Activated CD4-positive, alpha-beta memory T cell treated with anti-CD3 and anti-CD28 coated beads, Interleukin-2, amount 10 ng/mL, durations not matched to agents 7 days and 5 days (primary cell): ENCODE results near the gene FGF2. TPM values are rescaled to one million over a fixed set of nuclear protein-coding genes. Genes with fewer than 3 reads are reported as not detected.
"Not testable (repeated sequence)": the region's sequence is repeated elsewhere in the genome, so short reads cannot be mapped to it uniquely, and the experiment has no call there.

Experiments
- CTCF ChIA-PET: fragments of 350-600 bp; sonication (Branson Sonifier 250); formaldehyde crosslinking; loops from one replicate; lab custom pipeline; 2021; ENCODE audit warnings: antibody characterized with exemption, inconsistent platforms; lab: Charles Lee
- POLR2A ChIA-PET: fragments of 350-600 bp; sonication (Branson Sonifier 250); formaldehyde crosslinking; loops from one replicate; lab custom pipeline; 2021; ENCODE audit warnings: antibody characterized with exemption; lab: Charles Lee
- DNase-seq: peaks from one replicate; pipeline ENCODE4 v3.0.0-alpha.2; 2020
- H3K27ac Mint-ChIP-seq: one replicate; pipeline ENCODE4 v1.8.0; 2021; ENCODE audit warnings: mild to moderate bottlenecking, mixed read lengths
- H3K27me3 Mint-ChIP-seq: one replicate; pipeline ENCODE4 v1.8.0; 2021; ENCODE audit warnings: mixed read lengths
- H3K36me3 Mint-ChIP-seq: one replicate; pipeline ENCODE4 v1.8.0; 2021; ENCODE audit warnings: low read depth, mixed read lengths
- H3K4me1 Mint-ChIP-seq: one replicate; pipeline ENCODE4 v1.8.0; 2021; ENCODE audit warnings: mixed read lengths
- H3K4me3 Mint-ChIP-seq: one replicate; pipeline ENCODE4 v1.8.0; 2021; ENCODE audit warnings: mild to moderate bottlenecking, mixed read lengths
- H3K9me3 Mint-ChIP-seq: one replicate; pipeline ENCODE4 v1.8.0; 2021; ENCODE audit warnings: mixed read lengths
- total RNA-seq, 2 experiments: library from RNA; stranded (reverse); gene quantifications; one replicate each; pipeline ENCODE4 v1.2.3, GENCODE V29; 2021

FGF2 gene
- total RNA-seq, 2 experiments from 2014 or later, result 0.25 TPM

- Mint-ChIP-seq H3K4me1 (no peaks in the 10 kb centered on the region), H3K36me3 (no peaks in the 10 kb centered on the region), H3K27me3 (peaks cover 38% of the 10 kb centered on the region), H3K4me3 (no peak overlapping the region), H3K27ac (no peak overlapping the region), H3K9me3 (no peaks in the 10 kb centered on the region)
- DNase-seq, result no peak
- POLR2A ChIA-PET, result no interaction called here
- CTCF ChIA-PET, result no interaction called here
Measured at GRCh38 chr4:122861172-122861943, 34.7 kb downstream of the FGF2 start.

- Mint-ChIP-seq H3K36me3 (no peaks in the 10 kb centered on the region), H3K4me3 (no peak overlapping the region), H3K9me3 (no peaks in the 10 kb centered on the region), H3K27ac (no peak overlapping the region), H3K4me1 (peaks cover 3% of the 10 kb centered on the region), H3K27me3 (peaks cover 35% of the 10 kb centered on the region)
- ChIA-PET POLR2A (no interaction called here), CTCF (no interaction called here)
- no peak for DNase-seq
Measured at GRCh38 chr4:122863639-122864038, 37.0 kb downstream of the FGF2 start.

- Mint-ChIP-seq H3K27me3 (peaks cover 41% of the 10 kb centered on the region), H3K36me3 (no peaks in the 10 kb centered on the region), H3K4me1 (peaks cover 7% of the 10 kb centered on the region)
Measured at GRCh38 chr4:122865425-122865824, 38.8 kb downstream of the FGF2 start.

GRCh38 chr4:122868235-122868634 lies 41.6 kb downstream of the FGF2 start:
- DNase-seq, H3K27ac Mint-ChIP-seq, POLR2A ChIA-PET, H3K4me3 Mint-ChIP-seq, H3K9me3 Mint-ChIP-seq, H3K4me1 Mint-ChIP-seq, H3K36me3 Mint-ChIP-seq: not testable (repeated sequence)
- H3K27me3 Mint-ChIP-seq, result peaks cover 40% of the 10 kb centered on the region
- CTCF ChIA-PET, result interaction anchor here (0.6 kb wide), 1 partner anchor 59 kb away, joined by 4 read pairs; no protein-coding TSS in a partner anchor

More at GRCh38 chr4:122865425-122865824, 38.8 kb downstream of the FGF2 start:
- ChIA-PET CTCF (no interaction called here), POLR2A (no interaction called here)
- no peak for DNase-seq
- Mint-ChIP-seq H3K4me3 (no peak overlapping the region), H3K9me3 (peaks cover 5% of the 10 kb centered on the region), H3K27ac (no peak overlapping the region)

- ChIA-PET CTCF (no interaction called here), POLR2A (no interaction called here)
- no peak overlapping the region for H3K4me3 Mint-ChIP-seq
- H3K9me3 Mint-ChIP-seq, result peaks cover 9% of the 10 kb centered on the region
- no peak for DNase-seq
- peaks cover 7% of the 10 kb centered on the region for H3K4me1 Mint-ChIP-seq
- peaks cover 44% of the 10 kb centered on the region for H3K27me3 Mint-ChIP-seq
- no peaks in the 10 kb centered on the region for H3K36me3 Mint-ChIP-seq
- H3K27ac Mint-ChIP-seq, result no peak overlapping the region
Measured at GRCh38 chr4:122873146-122873545, 46.5 kb downstream of the FGF2 start.

- Mint-ChIP-seq H3K4me1 (peaks cover under 1% of the 10 kb centered on the region), H3K36me3 (no peaks in the 10 kb centered on the region), H3K9me3 (peaks cover 8% of the 10 kb centered on the region), H3K27ac (no peak overlapping the region), H3K4me3 (no peak overlapping the region), H3K27me3 (peaks cover 36% of the 10 kb centered on the region)
- no peak for DNase-seq
- ChIA-PET POLR2A (interaction anchor here (0.6 kb wide), 1 partner anchor 93 kb away, joined by 3 read pairs; no protein-coding TSS in a partner anchor), CTCF (no interaction called here)
Measured at GRCh38 chr4:122873821-122874593, 47.4 kb downstream of the FGF2 start.

- ChIA-PET POLR2A (no interaction called here), CTCF (interaction anchor here (1.2 kb wide), 1 partner anchor 43 kb away, joined by 4 read pairs; no protein-coding TSS in a partner anchor)
- Mint-ChIP-seq H3K4me1 (no peaks in the 10 kb centered on the region), H3K36me3 (peaks cover 6% of the 10 kb centered on the region), H3K4me3 (no peak overlapping the region), H3K9me3 (peaks cover 10% of the 10 kb centered on the region), H3K27ac (no peak overlapping the region), H3K27me3 (peaks cover 22% of the 10 kb centered on the region)
- DNase-seq, result no peak
Measured at GRCh38 chr4:122875949-122876348, 49.3 kb downstream of the FGF2 start.

GRCh38 chr4:122876456-122876855 lies 49.8 kb downstream of the FGF2 start:
- DNase-seq, result no peak
- Mint-ChIP-seq H3K27me3 (peaks cover 20% of the 10 kb centered on the region), H3K27ac (no peak overlapping the region), H3K4me1 (no peaks in the 10 kb centered on the region), H3K9me3 (peaks cover 12% of the 10 kb centered on the region), H3K36me3 (peaks cover 10% of the 10 kb centered on the region), H3K4me3 (no peak overlapping the region)
- ChIA-PET POLR2A (no interaction called here), CTCF (interaction anchor here (1.2 kb wide), 1 partner anchor 43 kb away, joined by 4 read pairs; no protein-coding TSS in a partner anchor)

GRCh38 chr4:122879001-122879400 lies 52.4 kb downstream of the FGF2 start:
- CTCF ChIA-PET, result no interaction called here

GRCh38 chr4:122882857-122883735 lies 56.5 kb downstream of the FGF2 start:
- Mint-ChIP-seq H3K4me1 (no peaks in the 10 kb centered on the region), H3K27me3 (peaks cover 2% of the 10 kb centered on the region), H3K27ac (no peak overlapping the region), H3K9me3 (peaks cover 16% of the 10 kb centered on the region), H3K36me3 (peaks cover 23% of the 10 kb centered on the region), H3K4me3 (no peak overlapping the region)
- ChIA-PET POLR2A (no interaction called here), CTCF (no interaction called here)
- DNase-seq, result no peak

More at GRCh38 chr4:122879001-122879400, 52.4 kb downstream of the FGF2 start:
- DNase-seq, result no peak
- Mint-ChIP-seq H3K27ac (no peak overlapping the region), H3K27me3 (peaks cover 6% of the 10 kb centered on the region), H3K9me3 (peaks cover 16% of the 10 kb centered on the region), H3K36me3 (peaks cover 20% of the 10 kb centered on the region), H3K4me3 (no peak overlapping the region), H3K4me1 (no peaks in the 10 kb centered on the region)
- POLR2A ChIA-PET, result no interaction called here

- H3K36me3 Mint-ChIP-seq, result peaks cover 26% of the 10 kb centered on the region
- H3K9me3 Mint-ChIP-seq, result peaks cover 14% of the 10 kb centered on the region
- ChIA-PET POLR2A (no interaction called here), CTCF (no interaction called here)
- no peak for DNase-seq
- H3K4me3 Mint-ChIP-seq, result no peak overlapping the region
- H3K27me3 Mint-ChIP-seq, result peaks cover under 1% of the 10 kb centered on the region
- H3K4me1 Mint-ChIP-seq, result no peaks in the 10 kb centered on the region
- no peak overlapping the region for H3K27ac Mint-ChIP-seq
Measured at GRCh38 chr4:122884499-122884898, 57.9 kb downstream of the FGF2 start.

GRCh38 chr4:122889726-122890125 lies 63.1 kb downstream of the FGF2 start:
- Mint-ChIP-seq H3K27me3 (no peaks in the 10 kb centered on the region), H3K27ac (no peak overlapping the region), H3K36me3 (peaks cover 23% of the 10 kb centered on the region), H3K4me1 (no peaks in the 10 kb centered on the region), H3K4me3 (no peak overlapping the region), H3K9me3 (no peaks in the 10 kb centered on the region)
- CTCF ChIA-PET, result no interaction called here
- POLR2A ChIA-PET, result no interaction called here
- DNase-seq, result no peak
